B cell (primary cell): ENCODE data around the gene PLP2. TPM values are rescaled to one million over a fixed set of nuclear protein-coding genes. Genes with fewer than 3 reads are reported as not detected.

Experiments used
- ATAC-seq: fragments of 200-7000 bp; cut with Tn5 transposase; one replicate; pipeline ENCODE4 v1.10.0; 2021; ENCODE audit warnings: low read depth, mild to moderate bottlenecking, moderate number of reproducible peaks, moderate library complexity
- CTCF ChIA-PET: fragments of 350-600 bp; sonication (Branson Sonifier 250); formaldehyde crosslinking; loops from one replicate; lab custom pipeline; 2021; ENCODE audit warnings: antibody characterized with exemption, inconsistent platforms; lab: Charles Lee
- POLR2A ChIA-PET: fragments of 350-600 bp; sonication (Branson Sonifier 250); formaldehyde crosslinking; loops from one replicate; lab custom pipeline; 2021; ENCODE audit warnings: antibody characterized with exemption; lab: Charles Lee
- DNase-seq: peaks from one replicate; pipeline ENCODE4 v3.0.0; 2013
- H2AFZ ChIP-seq: 2 replicates; pipeline ENCODE4 v1.6.1; 2012; ENCODE audit warnings: mild to moderate bottlenecking, low read depth, low read length; ENCODE audit not compliant: insufficient read depth, poor library complexity, severe bottlenecking
- H3K27ac ChIP-seq, 2 donors: 1 replicate in 1 of 2; 2 replicates in 1 of 2; pipeline ENCODE4 v1.5.1; 2012 to 2013; ENCODE audit warnings: low read length in 2 of 2, mild to moderate bottlenecking in 2 of 2, moderate library complexity in 1 of 2
- H3K27me3 ChIP-seq, 4 experiments: fragments of 200-600 bp in 1 of 4; sonication (generic) in 1 of 4; replicated peaks in 1 of 4; 1 replicate in 2 of 4; 2 replicates in 2 of 4; pipeline versions ENCODE4 v1.6.1 to v1.7.0; 2013 to 2016; ENCODE audit warnings: low read length in 3 of 4, mild to moderate bottlenecking in 2 of 4, mixed read lengths in 1 of 4, moderate library complexity in 1 of 4; ENCODE audit not compliant: insufficient read depth in 4 of 4, control insufficient read depth in 3 of 4; ENCODE audit errors: control extremely low read depth in 1 of 4
- H3K36me3 ChIP-seq, 2 experiments: replicated peaks in 1 of 2; 1 replicate in 1 of 2; 2 replicates in 1 of 2; pipeline versions ENCODE4 v1.6.1 to v1.7.1; 2013; ENCODE audit warnings: low read length in 1 of 2; ENCODE audit not compliant: insufficient read depth in 2 of 2, control insufficient read depth in 1 of 2; ENCODE audit errors: control extremely low read depth in 1 of 2, extremely low read depth in 1 of 2
- H3K4me1 ChIP-seq, 2 donors: fragments of 200-600 bp in 1 of 2; sonication (generic) in 1 of 2; 1 replicate in 1 of 2; 2 replicates in 1 of 2; pipeline versions ENCODE4 v1.5.1 to v1.6.1; 2013 to 2017; ENCODE audit warnings: low read length in 2 of 2; ENCODE audit not compliant: control insufficient read depth in 2 of 2, insufficient read depth in 2 of 2
- H3K4me2 ChIP-seq: replicated peaks from 2 replicates; pipeline ENCODE3; 2012; ENCODE audit warnings: mild to moderate bottlenecking, low read depth, low read length; ENCODE audit not compliant: poor library complexity, severe bottlenecking
- H3K4me3 ChIP-seq, 5 experiments: fragments of 200-600 bp in 1 of 5; sonication (generic) in 1 of 5; 1 replicate in 3 of 5; 2 replicates in 2 of 5; pipeline versions ENCODE4 v1.5.1 to v1.7.0; 2011 to 2016; ENCODE audit warnings: low read length in 4 of 5, mild to moderate bottlenecking in 4 of 5, low read depth in 2 of 5, control low read depth in 1 of 5, moderate library complexity in 1 of 5; ENCODE audit not compliant: insufficient read depth in 1 of 5; ENCODE audit errors: control extremely low read depth in 1 of 5, extremely low read depth in 1 of 5
- H3K79me2 ChIP-seq: fragments of 200-600 bp; sonication (generic); one replicate; pipeline ENCODE4 v1.6.0; 2016; ENCODE audit warnings: low read length; ENCODE audit not compliant: control insufficient read depth, insufficient read depth
- H3K9ac ChIP-seq: fragments of 200-600 bp; sonication (generic); 2 replicates; pipeline ENCODE4 v1.6.1; 2017; ENCODE audit warnings: mild to moderate bottlenecking, low read length, moderate library complexity
- H3K9me3 ChIP-seq, 3 donors: one replicate each; pipeline versions ENCODE4 v1.6.1 to v1.7.1; 2013; ENCODE audit warnings: low read length in 2 of 3; ENCODE audit not compliant: control insufficient read depth in 2 of 3, insufficient read depth in 1 of 3; ENCODE audit errors: control extremely low read depth in 1 of 3
- H4K20me1 ChIP-seq: 2 replicates; pipeline ENCODE4 v1.6.0; 2012; ENCODE audit warnings: mild to moderate bottlenecking, low read length; ENCODE audit not compliant: insufficient read depth, control insufficient read depth, poor library complexity, severe bottlenecking
- H3K27ac Mint-ChIP-seq: one replicate; pipeline ENCODE4 v1.8.0; 2021; ENCODE audit warnings: mixed read lengths
- H3K27me3 Mint-ChIP-seq: one replicate; pipeline ENCODE4 v1.8.0; 2021; ENCODE audit warnings: mixed read lengths
- H3K4me1 Mint-ChIP-seq: one replicate; pipeline ENCODE4 v1.8.0; 2021; ENCODE audit warnings: mixed read lengths
- H3K4me3 Mint-ChIP-seq: one replicate; pipeline ENCODE4 v1.8.0; 2021; ENCODE audit warnings: mixed read lengths
- H3K9me3 Mint-ChIP-seq: one replicate; pipeline ENCODE4 v1.8.0; 2022; ENCODE audit warnings: mixed read lengths; ENCODE audit not compliant: insufficient read depth
- CTCF ChIP-seq: fragments of 200-600 bp; IDR thresholded peaks from one replicate; pipeline ENCODE4 v1.8.0; 2022; ENCODE audit warnings: antibody characterized with exemption, mild to moderate bottlenecking
- EZH2 ChIP-seq: IDR thresholded peaks from 2 replicates; pipeline ENCODE4 v1.6.1; 2012; ENCODE audit warnings: borderline replicate concordance, low read depth, mild to moderate bottlenecking, moderate library complexity, low read length; ENCODE audit not compliant: insufficient read depth, poor library complexity, severe bottlenecking
- WGBS: methylation state at CpG from one replicate; pipeline ENCODE4 v1.1.5; 2013; ENCODE audit warnings: missing lambda C conversion rate; ENCODE audit not compliant: insufficient coverage; 5-methylcytosine and 5-hydroxymethylcytosine counted together
- intact Hi-C: fragments of 100-400 bp; cut with micrococcal nuclease; formaldehyde crosslinking; loops from one replicate; pipeline ENCODE4 v1.10.0; 2022
- polyA plus RNA-seq: library from polyadenylated mRNA; depleted of rRNA; stranded (reverse); fragments of >200 nt; gene quantifications from 2 replicates; pipeline ENCODE4 v1.2.3, GENCODE V29; 2012
- total RNA-seq, 2 donors: library from RNA; stranded (reverse); fragments of 120-200 nt in 1 of 2; gene quantifications; 1 replicate in 1 of 2; 2 replicates in 1 of 2; pipeline versions ENCODE4 v1.2.3 to v1.2.4, GENCODE V29; 2013 to 2022

PLP2 gene
- total and polyA plus RNA-seq, 2 donors (not counting 1 experiment from before 2014, with no cell fraction given) = 194 to 214 TPM

DNA sequence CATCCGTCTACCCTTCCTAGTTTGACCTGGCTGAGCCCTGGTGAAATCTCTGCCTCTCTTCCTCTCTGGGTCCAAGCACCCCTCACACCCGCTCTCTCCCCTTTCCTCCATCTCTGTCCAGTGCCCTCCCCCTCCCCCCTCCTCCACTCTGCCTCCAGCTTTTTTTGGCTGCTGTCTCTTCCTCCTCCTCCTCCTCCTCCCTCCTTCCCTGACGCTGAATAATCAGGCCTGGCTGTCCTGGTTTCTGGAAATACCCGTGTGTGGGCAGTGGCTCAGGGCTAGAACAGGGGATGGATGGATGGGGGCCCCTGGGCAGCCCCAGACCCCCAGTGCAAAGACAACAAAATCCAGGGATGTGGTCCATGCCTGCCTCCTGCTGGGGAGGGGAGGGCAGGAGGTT, 33.0 kb downstream of the PLP2 start:
- Mint-ChIP-seq H3K27ac (no peak overlapping the region), H3K4me3 (no peak overlapping the region), H3K9me3 (no peaks in the 10 kb centered on the region), H3K4me1 (peaks cover 4% of the 10 kb centered on the region), H3K27me3 (no peaks in the 10 kb centered on the region)
- 80% methylated on average over 1 of the region's 4 CpGs for WGBS
- ChIA-PET POLR2A (no interaction called here), CTCF (no interaction called here)
- intact Hi-C loops = no loop called here
- Histone ChIP-seq H2AFZ (no peak overlapping the region), H3K27me3 (no peaks in the 10 kb centered on the region), H3K4me3 (no peak overlapping the region), H3K9ac (no peak overlapping the region), H3K4me2 (no peak overlapping the region), H4K20me1 (no peaks in the 10 kb centered on the region), H3K36me3 (no peaks in the 10 kb centered on the region), H3K79me2 (no peaks in the 10 kb centered on the region), H3K9me3 (no peaks in the 10 kb centered on the region), H3K27ac (no peak overlapping the region), H3K4me1 (peaks cover 4 to 8% of the 10 kb centered on the region in 2 donors)
- DNase-seq (no peak), ATAC-seq (no peak)
- TF ChIP-seq EZH2 (no peak), CTCF (no peak)

DNA sequence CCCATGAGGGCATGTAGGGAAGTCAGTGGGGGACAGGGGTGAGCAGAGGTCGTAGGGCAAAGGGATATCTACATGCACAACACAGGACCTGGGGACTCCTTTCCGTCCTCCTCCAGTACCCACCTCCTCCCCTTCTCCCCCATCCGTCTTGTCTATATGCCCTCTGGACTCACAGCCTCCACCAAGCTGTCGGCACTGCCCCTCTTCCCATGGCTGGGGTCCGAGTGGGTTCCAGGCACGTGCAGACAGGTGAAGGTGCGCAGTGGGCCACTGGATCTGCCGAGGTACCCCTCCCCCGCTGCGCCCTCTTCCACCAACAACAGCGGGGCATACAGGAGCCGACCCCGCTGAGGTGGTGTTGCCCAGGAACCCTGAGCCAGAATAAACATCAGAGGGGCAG, 33.7 kb downstream of the PLP2 start:
- no peak overlapping the region for H3K9ac ChIP-seq
- CTCF ChIA-PET = no interaction called here
- peaks cover 3 to 4% of the 10 kb centered on the region in 2 donors for H3K4me1 ChIP-seq
- 89% methylated on average over 4 of the region's 13 CpGs for WGBS
- TF ChIP-seq CTCF (no peak), EZH2 (no peak)
- no peaks in the 10 kb centered on the region for H4K20me1 ChIP-seq
- Mint-ChIP-seq H3K4me1 (peaks cover 3% of the 10 kb centered on the region), H3K27ac (no peak overlapping the region), H3K27me3 (no peaks in the 10 kb centered on the region), H3K4me3 (no peak overlapping the region), H3K9me3 (no peaks in the 10 kb centered on the region)
- H3K4me3 ChIP-seq = no peak overlapping the region
- ATAC-seq (no peak), DNase-seq (no peak)
- H3K4me2 ChIP-seq = no peak overlapping the region
- no peaks in the 10 kb centered on the region for H3K36me3 ChIP-seq
- no peaks in the 10 kb centered on the region for H3K9me3 ChIP-seq
- no peak overlapping the region for H3K27ac ChIP-seq
- no peaks in the 10 kb centered on the region for H3K27me3 ChIP-seq
- intact Hi-C loops = no loop called here
- H2AFZ ChIP-seq = no peak overlapping the region
- POLR2A ChIA-PET = no interaction called here
- H3K79me2 ChIP-seq = no peaks in the 10 kb centered on the region
